Subcutaneous abdominal adipose tissue (tissue), 5 donors: ENCODE data around the gene GPR18.
"Not testable (repeated sequence)": the region's sequence is repeated elsewhere in the genome, so short reads cannot be mapped to it uniquely, and the experiment has no call there.

Experiments
- H3K27ac ChIP-seq: one replicate; pipeline ENCODE4 v1.7.0; 2013; ENCODE audit warnings: low read depth, mild to moderate bottlenecking, inconsistent platforms, low read length, moderate library complexity
- H3K27me3 ChIP-seq, 5 donors: one replicate each; pipeline ENCODE4 v1.7.0; 2013; ENCODE audit warnings: low read length in 5 of 5, inconsistent platforms in 1 of 5; ENCODE audit not compliant: control insufficient read depth in 5 of 5, insufficient read depth in 4 of 5
- H3K36me3 ChIP-seq, 5 donors: one replicate each; pipeline ENCODE4 v1.7.0; 2013; ENCODE audit warnings: low read length in 5 of 5; ENCODE audit not compliant: control insufficient read depth in 5 of 5, insufficient read depth in 5 of 5
- H3K4me1 ChIP-seq, 5 donors: one replicate each; pipeline ENCODE4 v1.7.0; 2013; ENCODE audit warnings: low read length in 5 of 5, mild to moderate bottlenecking in 3 of 5, moderate library complexity in 1 of 5; ENCODE audit not compliant: control insufficient read depth in 5 of 5, insufficient read depth in 5 of 5
- H3K4me3 ChIP-seq, 5 donors: one replicate each; pipeline ENCODE4 v1.7.0; 2013; ENCODE audit warnings: low read length in 5 of 5, low read depth in 1 of 5
- H3K9ac ChIP-seq, 5 donors: one replicate each; pipeline ENCODE4 v1.7.0; 2013; ENCODE audit warnings: low read length in 5 of 5, mild to moderate bottlenecking in 4 of 5, moderate library complexity in 3 of 5
- H3K9me3 ChIP-seq, 5 donors: one replicate each; pipeline ENCODE4 v1.7.0; 2013; ENCODE audit warnings: low read length in 5 of 5; ENCODE audit not compliant: control insufficient read depth in 5 of 5
- donor health status: healthy.
- donor health status: healthy.
- donor health status: healthy.
- donor health status: healthy.
- donor health status: healthy.

GPR18 gene

DNA sequence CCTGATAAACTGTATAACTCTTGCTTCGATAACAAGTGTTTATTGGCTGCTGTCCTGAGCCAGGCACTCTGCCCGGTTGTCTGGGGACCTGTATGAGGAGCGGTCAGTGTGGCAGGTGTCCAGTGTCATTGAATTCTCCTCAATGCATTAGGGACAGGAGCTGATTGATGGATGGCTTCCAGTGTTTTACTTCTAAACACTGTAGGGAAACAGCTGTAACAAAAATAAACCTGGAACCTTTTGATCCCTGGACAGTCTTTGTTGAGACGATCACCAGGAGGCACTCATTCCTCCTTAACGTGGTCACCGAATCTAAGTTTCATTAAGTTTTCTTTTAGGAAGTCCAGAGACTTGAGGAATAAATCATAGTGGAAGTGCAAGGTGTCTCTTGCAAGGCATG, 39.6 kb downstream of the GPR18 start:
- H3K27me3 ChIP-seq: no peaks in the 10 kb centered on the region
- peaks cover 1 to 32% (median 22%) of the 10 kb centered on the region in 5 donors for H3K4me1 ChIP-seq
- no peak overlapping the region for H3K4me3 ChIP-seq
- peaks cover 0 to 5% (median 0%) of the 10 kb centered on the region in 5 donors for H3K36me3 ChIP-seq
- peaks cover 0 to 3% (median 0%) of the 10 kb centered on the region in 5 donors for H3K9me3 ChIP-seq
- no peak overlapping the region for H3K27ac ChIP-seq
- H3K9ac ChIP-seq: peak overlapping the region in 3 of 5 donors; percentile 16 to 63 (median 40)

DNA sequence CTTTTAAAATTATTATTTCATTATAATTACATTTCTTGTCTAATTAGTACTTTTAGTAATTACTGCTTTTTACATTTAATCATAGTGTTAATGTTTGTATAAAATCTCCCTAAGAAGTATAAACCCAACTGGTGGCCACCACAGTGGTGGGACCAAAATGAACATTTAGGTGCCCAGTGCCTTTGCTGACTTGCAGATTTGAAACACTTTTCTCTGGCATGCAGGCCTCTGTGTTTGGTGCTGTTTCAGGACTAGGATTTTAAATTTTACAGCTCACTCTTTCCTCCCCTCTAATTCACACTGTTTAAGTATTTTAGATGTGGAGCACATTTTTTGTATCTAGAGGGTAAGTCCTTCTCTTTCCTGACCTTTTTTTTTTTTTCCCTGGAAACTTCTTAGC, 40.1 kb downstream of the GPR18 start:
- Histone ChIP-seq H3K9me3 (peaks cover 0 to 3% (median 0%) of the 10 kb centered on the region in 5 donors), H3K27ac (no peak overlapping the region), H3K9ac (peak overlapping the region in 3 of 5 donors; percentile 16 to 63 (median 40)), H3K27me3 (no peaks in the 10 kb centered on the region), H3K4me1 (peaks cover 1 to 30% (median 20%) of the 10 kb centered on the region in 5 donors), H3K4me3 (no peak overlapping the region), H3K36me3 (peaks cover 0 to 5% (median 0%) of the 10 kb centered on the region in 5 donors)

DNA sequence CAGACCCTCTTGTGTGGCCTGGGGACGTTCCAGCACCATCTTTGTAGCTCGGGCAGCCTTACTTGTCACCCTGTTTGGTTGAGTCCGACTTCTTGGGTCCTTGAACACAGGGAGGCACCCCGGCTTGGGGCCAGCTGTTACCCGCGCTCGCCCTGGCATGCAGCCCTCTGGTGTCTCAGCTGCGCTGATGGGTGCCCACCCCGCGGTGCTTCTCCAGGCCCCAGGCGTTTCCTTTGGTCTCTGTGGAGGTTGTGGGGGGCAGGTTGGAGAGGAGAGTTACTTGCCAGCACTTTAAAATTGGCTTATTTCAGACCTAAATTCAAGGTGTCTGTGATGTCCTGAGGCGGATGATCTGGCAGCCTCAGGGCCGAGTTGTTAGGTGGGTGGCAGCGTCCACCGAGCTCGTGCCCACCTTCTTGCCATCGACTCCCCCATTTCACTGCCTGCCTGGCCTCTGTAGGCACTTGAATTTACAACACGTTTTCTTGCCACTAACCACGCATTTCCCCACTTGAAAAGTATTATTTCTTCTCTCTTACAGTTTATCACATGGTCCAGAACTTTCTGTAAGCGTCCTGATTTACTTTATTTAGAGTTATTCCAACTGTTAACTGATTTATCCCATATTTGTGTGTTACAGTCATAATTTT, 40.6 kb downstream of the GPR18 start:
- no peaks in the 10 kb centered on the region for H3K27me3 ChIP-seq
- H3K36me3 ChIP-seq: peaks cover 0 to 5% (median 0%) of the 10 kb centered on the region in 5 donors
- no peak overlapping the region for H3K4me3 ChIP-seq
- H3K27ac ChIP-seq: no peak overlapping the region
- H3K4me1 ChIP-seq: peaks cover 1 to 30% (median 20%) of the 10 kb centered on the region in 5 donors
- peak overlapping the region in 1 of 5 donors; percentile 40 for H3K9ac ChIP-seq
- H3K9me3 ChIP-seq: peaks cover 0 to 3% (median 0%) of the 10 kb centered on the region in 5 donors

DNA sequence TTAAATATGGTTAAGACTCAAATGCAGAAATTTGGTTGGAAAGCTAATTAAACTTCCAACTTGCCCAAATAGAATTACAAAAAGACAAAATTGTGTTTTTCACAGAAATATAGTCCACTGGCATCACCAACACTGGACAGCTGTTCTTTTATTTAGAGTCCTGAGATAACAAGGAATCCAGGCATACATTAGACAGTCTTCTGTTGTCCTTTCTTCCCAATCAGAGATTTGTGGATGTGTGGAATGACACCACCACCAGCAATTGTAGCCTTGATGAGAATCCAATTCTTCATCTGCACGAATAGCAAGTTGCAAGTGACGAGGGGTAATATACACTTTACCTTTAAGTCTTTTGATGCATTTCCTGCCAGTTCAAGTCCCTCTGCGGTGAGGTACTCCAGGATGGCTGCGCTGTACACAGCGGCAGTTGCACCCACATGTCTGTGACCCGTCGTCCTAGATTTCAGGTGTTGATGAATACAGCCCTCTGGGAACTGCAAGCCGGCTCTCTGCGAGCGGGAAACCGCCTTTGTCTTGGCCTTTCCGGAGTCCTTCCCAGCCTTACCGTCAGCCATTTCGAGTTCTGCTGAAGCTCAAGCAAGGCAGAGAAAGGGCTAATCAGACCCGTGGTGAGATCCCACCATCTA, 42.9 kb downstream of the GPR18 start:
- no peak overlapping the region for H3K9ac ChIP-seq
- no peaks in the 10 kb centered on the region for H3K9me3 ChIP-seq
- H3K27me3 ChIP-seq: no peaks in the 10 kb centered on the region
- H3K27ac ChIP-seq: no peak overlapping the region
- H3K36me3 ChIP-seq: peaks cover 0 to 2% (median 0%) of the 10 kb centered on the region in 5 donors
- peak overlapping the region in 1 of 5 donors; percentile 16 for H3K4me3 ChIP-seq
- H3K4me1 ChIP-seq: peaks cover 1 to 18% (median 14%) of the 10 kb centered on the region in 5 donors

DNA sequence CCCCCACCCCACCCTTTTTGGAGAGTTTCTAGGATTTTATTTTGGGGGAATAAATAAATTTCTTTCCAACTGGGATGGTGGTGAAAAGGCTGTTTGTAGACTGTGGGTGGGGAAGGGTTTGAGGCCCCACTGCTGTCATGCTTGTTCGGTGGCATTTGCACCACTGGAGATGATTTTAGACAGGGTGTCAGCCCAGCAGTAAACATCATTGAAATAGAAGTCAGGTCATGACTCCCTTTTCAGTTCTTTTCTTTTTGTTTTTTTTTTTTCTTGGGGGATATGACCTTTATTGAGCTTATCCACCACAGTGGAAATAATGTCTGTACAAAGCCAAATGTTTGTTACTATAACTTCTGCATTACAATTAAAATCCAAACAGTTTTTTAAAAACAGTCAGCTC, 43.4 kb downstream of the GPR18 start:
- H3K27ac ChIP-seq: no peak overlapping the region
- H3K9ac ChIP-seq: no peak overlapping the region
- H3K4me1 ChIP-seq: peaks cover 1 to 17% (median 14%) of the 10 kb centered on the region in 5 donors
- H3K9me3 ChIP-seq: no peaks in the 10 kb centered on the region
- H3K27me3 ChIP-seq: no peaks in the 10 kb centered on the region
- no peak overlapping the region for H3K4me3 ChIP-seq
- H3K36me3 ChIP-seq: peaks cover 0 to 2% (median 0%) of the 10 kb centered on the region in 5 donors

DNA sequence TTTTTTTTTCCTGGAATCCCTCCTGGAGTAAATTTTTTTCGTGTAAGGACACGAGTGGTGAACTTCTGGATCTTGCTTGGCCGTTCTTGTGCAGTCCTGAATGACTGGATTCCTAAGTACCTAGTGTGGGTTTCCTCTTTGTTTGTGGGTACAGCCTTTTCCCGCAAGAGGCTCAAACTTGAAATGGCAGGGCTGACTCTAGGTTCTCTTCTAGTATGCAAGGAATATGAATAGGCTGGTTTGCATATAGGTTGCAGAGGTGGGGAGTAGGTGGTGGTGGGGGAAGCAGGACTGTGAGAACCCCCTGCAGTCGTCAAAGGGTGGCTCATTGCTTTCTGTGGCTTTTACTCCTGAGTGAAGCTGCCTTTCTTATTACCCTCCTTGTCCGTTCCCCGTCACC, 43.9 kb downstream of the GPR18 start:
- Histone ChIP-seq H3K4me3 (no peak overlapping the region), H3K9me3 (no peaks in the 10 kb centered on the region), H3K27ac (no peak overlapping the region), H3K27me3 (no peaks in the 10 kb centered on the region), H3K9ac (no peak overlapping the region), H3K4me1 (peaks cover 1 to 15% (median 14%) of the 10 kb centered on the region in 5 donors), H3K36me3 (peaks cover 0 to 2% (median 0%) of the 10 kb centered on the region in 5 donors)

DNA sequence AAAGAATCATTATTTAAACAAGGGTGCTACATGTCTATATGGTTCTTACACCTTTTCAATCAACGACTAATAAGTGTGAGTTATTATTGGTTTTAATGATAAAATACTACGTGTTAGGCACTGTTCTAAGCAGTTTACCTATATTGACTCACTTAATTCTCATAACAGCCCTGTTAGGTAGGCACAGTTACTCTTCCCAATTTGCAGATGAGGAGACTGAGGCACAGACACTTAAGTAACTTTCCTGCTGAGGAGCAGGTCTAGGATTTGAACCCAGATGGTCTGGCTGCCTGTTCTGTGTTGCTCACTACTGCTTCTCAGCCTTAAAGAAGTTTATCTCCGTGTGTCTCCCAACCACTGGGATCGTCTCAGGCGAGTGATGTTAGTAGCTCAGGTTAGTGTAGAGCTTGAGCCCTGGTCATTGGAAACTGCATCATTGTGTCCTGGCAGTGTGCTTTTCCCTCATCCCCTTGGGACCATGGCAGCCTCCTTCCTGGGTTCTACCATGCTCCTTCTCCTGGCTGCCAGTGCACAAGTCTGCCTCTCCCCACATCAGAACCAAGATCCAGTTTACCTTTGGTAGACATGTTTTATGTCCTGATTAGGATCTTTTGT, 46.7 kb downstream of the GPR18 start:
- Histone ChIP-seq H3K9me3 (no peaks in the 10 kb centered on the region), H3K9ac (no peak overlapping the region), H3K27ac (no peak overlapping the region), H3K27me3 (no peaks in the 10 kb centered on the region), H3K36me3 (peaks cover 0 to 6% (median 2%) of the 10 kb centered on the region in 5 donors), H3K4me3 (no peak overlapping the region), H3K4me1 (peaks cover 0 to 6% (median 0%) of the 10 kb centered on the region in 5 donors)

DNA sequence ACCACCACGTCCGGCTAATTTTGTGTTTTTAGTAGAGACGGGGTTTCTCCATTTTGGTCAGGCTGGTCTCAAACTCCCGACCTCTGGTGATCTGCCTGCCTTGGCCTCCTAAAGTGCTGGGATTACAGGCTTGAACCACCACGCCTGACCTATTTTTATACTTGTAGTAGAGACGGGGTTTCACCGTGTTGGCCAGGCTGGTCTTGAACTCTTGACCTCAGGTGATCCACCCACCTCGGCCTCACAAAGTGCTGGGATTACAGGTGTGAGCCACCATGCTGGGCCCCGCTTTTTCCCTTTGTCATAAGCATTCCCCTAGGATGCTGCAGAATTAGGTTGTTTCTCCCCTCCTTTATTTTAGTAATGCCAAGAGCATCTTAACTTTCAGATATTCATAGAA, 47.6 kb downstream of the GPR18 start:
- H3K36me3 ChIP-seq: peaks cover 0 to 12% (median 8%) of the 10 kb centered on the region in 5 donors
- not testable (repeated sequence) for H3K9ac ChIP-seq, H3K27ac ChIP-seq, H3K9me3 ChIP-seq, H3K4me1 ChIP-seq, H3K27me3 ChIP-seq, H3K4me3 ChIP-seq

DNA sequence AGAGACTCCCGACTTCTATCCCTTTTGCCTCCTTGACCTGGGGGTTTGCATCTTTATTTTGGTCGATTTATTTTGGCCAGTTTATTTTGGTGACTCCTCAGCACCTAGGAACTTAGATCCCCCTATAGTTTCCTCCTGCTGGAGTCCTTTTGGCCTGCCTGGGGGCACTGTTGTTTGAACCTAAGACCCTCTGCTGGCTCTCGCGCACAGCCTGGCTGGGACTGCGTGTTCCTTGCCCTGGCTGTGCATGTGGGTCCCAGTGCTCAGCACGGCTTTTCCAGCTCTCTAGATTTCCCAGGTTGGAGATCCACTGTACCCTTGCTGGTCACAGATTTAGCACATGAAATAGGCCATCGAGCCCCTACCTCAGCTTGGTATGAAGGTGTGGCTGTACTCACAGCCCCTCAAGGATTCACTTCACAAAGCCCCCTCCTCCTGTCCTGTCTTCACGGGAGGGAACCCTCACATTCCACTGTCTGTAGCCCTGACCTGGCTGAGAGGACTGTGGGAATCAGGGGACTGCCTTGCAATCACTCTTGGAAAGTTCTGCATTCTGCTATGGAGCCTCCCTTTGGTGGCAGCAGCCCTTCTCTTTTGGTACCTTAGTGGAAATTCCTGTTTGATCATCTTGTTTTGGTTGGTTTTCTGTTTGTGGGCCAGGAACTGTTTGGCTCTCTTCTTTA, 49.2 kb downstream of the GPR18 start:
- Histone ChIP-seq H3K27me3 (no peaks in the 10 kb centered on the region), H3K36me3 (peaks cover 0 to 12% (median 6%) of the 10 kb centered on the region in 5 donors), H3K27ac (no peak overlapping the region), H3K9me3 (no peaks in the 10 kb centered on the region), H3K9ac (peak overlapping the region in 1 of 5 donors; percentile 14), H3K4me1 (peaks cover 0 to 7% (median 5%) of the 10 kb centered on the region in 5 donors), H3K4me3 (no peak overlapping the region)
